Amygdala (tissue), 56 donors: Measurements from ENCODE around the gene CC2D1B.
A peak's percentile ranks its signal among the peaks of the same experiment; 100 is the strongest.
"Not testable (repeated sequence)": the region's sequence is repeated elsewhere in the genome, so short reads cannot be mapped to it uniquely, and the experiment has no call there.

Source experiments
- DNase-seq, 56 donors: peaks; one replicate each; lab custom pipeline; 2025; lab: John Stamatoyannopoulos, UW

Gene CC2D1B, protein sequence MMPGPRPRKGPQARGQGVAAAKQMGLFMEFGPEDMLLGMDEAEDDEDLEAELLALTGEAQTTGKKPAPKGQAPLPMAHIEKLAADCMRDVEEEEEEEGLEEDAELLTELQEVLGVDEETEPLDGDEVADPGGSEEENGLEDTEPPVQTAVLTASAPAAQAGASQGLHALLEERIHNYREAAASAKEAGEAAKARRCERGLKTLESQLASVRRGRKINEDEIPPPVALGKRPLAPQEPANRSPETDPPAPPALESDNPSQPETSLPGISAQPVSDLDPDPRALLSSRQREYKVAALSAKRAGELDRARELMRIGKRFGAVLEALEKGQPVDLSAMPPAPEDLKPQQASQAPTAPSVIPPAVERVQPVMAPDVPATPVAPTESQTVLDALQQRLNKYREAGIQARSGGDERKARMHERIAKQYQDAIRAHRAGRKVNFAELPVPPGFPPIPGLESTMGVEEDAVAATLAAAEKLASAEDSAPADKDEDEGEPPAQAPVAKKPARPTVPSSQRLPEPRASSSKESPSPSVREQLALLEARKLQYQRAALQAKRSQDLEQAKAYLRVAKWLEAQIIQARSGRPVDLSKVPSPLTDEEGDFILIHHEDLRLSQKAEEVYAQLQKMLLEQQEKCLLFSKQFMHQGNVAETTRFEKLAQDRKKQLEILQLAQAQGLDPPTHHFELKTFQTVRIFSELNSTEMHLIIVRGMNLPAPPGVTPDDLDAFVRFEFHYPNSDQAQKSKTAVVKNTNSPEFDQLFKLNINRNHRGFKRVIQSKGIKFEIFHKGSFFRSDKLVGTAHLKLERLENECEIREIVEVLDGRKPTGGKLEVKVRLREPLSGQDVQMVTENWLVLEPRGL

GRCh38 chr1:52365746-52366516, at the start of gene CC2D1B:
Gene CC2D1B, minus strand, starts transcription at chr1:52366205. Its CDS starts 1,585 bp downstream, at chr1:52364620.
- peak; percentile 62 to 98 (median 90) for DNase-seq

DNA sequence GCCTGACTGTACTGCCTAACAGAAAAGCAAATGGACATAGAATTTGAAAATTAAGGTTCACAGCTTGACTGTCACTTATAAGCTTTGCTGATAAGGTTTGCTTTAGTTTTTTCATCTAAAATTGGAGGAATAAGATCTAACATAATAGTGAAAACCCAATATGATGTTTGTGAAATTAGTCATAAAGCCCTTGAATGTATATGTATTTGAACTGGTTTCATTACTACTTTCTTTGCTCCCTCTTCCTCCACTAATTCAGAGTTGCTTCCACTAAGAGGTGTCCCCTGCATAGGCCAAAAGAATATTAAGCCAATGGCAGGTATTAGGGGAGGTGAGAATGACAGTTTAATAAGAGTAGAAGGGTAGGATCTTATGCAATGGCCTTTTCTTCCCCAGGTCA, 48.9 kb upstream of the CC2D1B start:
- DNase-seq = no peak

DNA sequence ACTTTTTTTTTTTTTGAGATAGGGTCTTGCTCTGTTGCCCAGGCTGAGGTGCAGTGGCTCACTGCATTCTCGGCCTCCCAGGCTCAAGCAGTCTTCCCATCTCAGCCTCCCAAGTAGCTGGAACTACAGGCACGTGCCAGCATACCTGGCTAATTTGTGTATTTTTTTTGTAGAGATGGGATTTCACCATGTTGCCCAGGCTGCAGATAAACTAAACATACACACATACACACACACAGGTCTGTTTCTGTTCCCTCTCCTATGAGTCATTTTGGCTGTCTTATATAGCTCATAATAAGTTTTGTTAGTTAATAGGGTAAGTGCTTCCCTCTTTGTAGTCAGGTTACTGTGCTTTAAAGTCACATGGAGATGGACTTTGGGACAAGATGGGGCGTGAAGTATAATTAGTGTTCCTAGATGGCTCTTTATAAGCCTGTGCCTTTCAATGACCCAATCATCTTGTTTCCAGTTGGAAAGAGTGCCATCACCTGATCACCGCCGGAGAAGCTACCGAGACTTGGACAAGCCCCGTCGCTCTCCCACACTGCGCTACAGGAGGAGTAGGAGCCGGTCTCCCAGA, 47.5 kb upstream of the CC2D1B start:
- DNase-seq = no peak

DNA sequence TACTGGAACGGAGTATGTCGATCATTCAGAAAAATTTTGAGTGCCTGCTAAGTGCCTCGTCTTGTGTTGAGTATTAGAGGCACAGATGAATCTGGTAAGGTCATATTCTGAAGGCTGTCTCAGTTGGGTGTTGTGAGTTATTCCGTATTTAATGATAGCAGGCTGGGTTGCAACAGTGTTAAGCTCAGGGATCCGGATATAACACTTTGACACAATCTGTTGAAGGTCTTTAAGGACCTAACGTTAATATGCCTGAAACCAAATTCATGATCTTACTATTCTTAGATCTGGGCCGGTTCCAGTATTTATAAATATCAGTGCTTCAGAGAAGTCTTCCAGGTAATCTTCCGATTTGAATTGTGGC, 39.0 kb upstream of the CC2D1B start:
- no peak for DNase-seq

- peak; percentile 36 to 98 (median 93) for DNase-seq
Observed at GRCh38 chr1:52404116-52404974, 38.3 kb upstream of the CC2D1B start, which contains the start of the genes ORC1 and PRPF38A. Gene ORC1, minus strand, starts transcription at chr1:52404423. Its CDS starts 2,200 bp downstream, at chr1:52402223. Gene PRPF38A, plus strand, starts transcription at chr1:52404602. Its CDS starts 148 bp downstream, at chr1:52404750.

- DNase-seq = peak in 1 of 56 donors; percentile 18
Observed at GRCh38 chr1:52403566-52404115, 37.6 kb upstream of the CC2D1B start.

- DNase-seq = no peak
Observed at GRCh38 chr1:52402860-52403240, 36.8 kb upstream of the CC2D1B start.

- no peak for DNase-seq
Observed at GRCh38 chr1:52400131-52400530, 34.1 kb upstream of the CC2D1B start.

GRCh38 chr1:52399629-52400028, 33.6 kb upstream of the CC2D1B start:
- DNase-seq = no peak

- DNase-seq = no peak
Observed at GRCh38 chr1:52393174-52393573, 27.2 kb upstream of the CC2D1B start.

GRCh38 chr1:52386458-52386857, 20.5 kb upstream of the CC2D1B start:
- no peak for DNase-seq

- DNase-seq = no peak
Observed at GRCh38 chr1:52385376-52385775, 19.4 kb upstream of the CC2D1B start.

GRCh38 chr1:52369851-52370250, 3.8 kb upstream of the CC2D1B start:
- DNase-seq = not testable (repeated sequence)

- DNase-seq = peak in 32 of 56 donors; percentile 3 to 55 (median 26)
Observed at GRCh38 chr1:52368383-52369172, 2.6 kb upstream of the CC2D1B start.

- no peak for DNase-seq
Observed at GRCh38 chr1:52367272-52367671, 1.3 kb upstream of the CC2D1B start.

GRCh38 chr1:52366517-52366827, 467 bp upstream of the CC2D1B start:
- DNase-seq = no peak

- DNase-seq = peak in 26 of 56 donors; percentile 7 to 50 (median 29)
Observed at GRCh38 chr1:52365071-52365745, 797 bp downstream of the CC2D1B start.
